M059J (cell line): ENCODE measurements around the gene NRG3. TPM values are rescaled to one million over a fixed set of nuclear protein-coding genes. Genes with fewer than 3 reads are reported as not detected.

Source experiments
- DNase-seq: peaks from one replicate; pipeline ENCODE4 v3.0.0-alpha.2; 2012; ENCODE audit warnings: low read depth
- total RNA-seq: library from RNA; depleted of rRNA; stranded (reverse); fragments of >200 nt; shearing (Covaris generic); gene quantifications from 2 replicates; pipeline ENCODE4 v1.2.3, GENCODE V29; 2014

The NRG3 gene
- total RNA-seq, 1 experiment from 2014 or later, result not detected

DNA sequence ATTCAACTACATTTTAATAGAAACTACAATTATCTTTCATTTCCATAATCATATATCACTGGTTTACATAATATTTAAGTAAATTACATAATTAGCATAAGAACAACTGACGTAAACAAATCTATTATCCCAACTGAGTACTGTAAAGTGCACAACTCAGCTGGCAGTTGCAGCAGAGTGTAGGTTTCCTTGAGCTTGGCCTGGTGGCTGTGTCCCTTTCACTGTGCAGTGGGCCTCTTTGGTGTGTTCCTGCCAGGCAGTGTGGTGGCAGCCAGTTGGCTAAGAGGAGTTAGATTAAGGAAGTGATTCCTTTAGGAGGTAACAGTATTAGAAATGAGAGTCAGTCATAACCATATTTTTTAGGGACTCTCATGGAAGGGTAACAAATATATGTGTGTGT lies 7.0 kb downstream of the NRG3 start:
- no peak for DNase-seq

DNA sequence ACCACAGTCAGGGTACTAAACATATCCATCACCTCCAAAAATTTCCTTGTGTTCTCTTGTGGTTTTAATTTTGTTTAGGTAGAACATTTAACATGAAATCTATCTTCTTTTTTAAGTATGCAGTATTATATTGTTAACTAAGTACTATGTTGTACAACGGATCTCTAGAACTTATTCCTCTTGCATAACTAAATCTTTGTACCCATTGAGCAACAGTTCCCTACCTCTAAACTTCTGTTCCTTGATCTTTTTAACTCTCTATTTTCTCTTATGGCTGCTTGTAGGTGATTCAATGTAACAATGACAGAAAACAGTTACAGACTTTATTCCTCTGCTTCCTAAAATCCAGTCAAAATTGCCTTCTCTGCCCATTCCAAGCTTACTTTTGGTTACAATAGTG lies 9.9 kb downstream of the NRG3 start:
- DNase-seq, result no peak

GRCh38 chr10:81885491-81885890 lies 10.5 kb downstream of the NRG3 start:
- no peak for DNase-seq

DNA sequence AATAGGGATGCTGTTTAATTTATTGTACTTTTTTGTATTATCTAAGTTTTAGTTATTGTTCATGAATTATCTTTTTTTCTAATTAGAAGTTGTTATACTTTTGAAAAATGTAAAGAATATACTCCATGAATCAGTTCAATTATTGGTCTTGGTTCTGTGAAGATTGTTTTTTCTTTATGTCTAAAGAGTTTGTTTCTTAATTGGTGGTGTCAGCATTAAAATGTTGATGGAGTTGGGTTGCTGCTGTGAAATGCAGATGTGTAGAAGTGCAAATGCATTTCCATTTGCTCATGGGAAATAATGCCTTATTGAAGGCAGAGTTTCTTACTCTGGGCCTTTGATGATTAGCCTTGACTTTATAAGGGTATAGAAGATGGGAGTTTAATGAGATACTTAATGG lies 11.9 kb downstream of the NRG3 start:
- no peak for DNase-seq

DNA sequence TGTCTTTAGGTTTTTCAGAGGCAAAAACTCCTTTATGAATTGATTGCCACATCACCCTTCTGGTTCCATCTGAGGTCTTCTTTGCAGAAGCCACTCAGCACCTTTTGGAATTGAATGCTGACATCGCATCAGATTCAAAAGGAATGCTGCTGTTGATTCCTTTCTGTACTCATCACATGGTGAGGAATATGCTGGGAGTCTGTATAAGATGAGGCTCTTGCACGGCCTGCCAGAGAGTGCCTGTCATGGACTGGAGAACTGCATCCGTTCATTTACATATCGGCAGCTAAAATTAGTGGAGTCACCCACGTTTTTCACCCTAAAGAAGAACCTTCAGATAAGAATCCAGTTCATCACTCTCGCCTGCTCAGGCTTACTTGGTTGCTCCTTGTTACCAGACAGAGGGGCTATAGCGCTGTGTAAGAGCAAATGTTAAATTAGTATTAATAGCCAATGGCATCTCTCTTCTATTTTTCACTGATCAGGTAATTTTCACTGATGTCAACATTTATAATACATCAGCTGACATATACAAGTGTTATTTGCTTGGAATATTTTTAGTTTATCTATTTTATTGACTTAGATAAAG lies 14.3 kb downstream of the NRG3 start:
- DNase-seq, result no peak

DNA sequence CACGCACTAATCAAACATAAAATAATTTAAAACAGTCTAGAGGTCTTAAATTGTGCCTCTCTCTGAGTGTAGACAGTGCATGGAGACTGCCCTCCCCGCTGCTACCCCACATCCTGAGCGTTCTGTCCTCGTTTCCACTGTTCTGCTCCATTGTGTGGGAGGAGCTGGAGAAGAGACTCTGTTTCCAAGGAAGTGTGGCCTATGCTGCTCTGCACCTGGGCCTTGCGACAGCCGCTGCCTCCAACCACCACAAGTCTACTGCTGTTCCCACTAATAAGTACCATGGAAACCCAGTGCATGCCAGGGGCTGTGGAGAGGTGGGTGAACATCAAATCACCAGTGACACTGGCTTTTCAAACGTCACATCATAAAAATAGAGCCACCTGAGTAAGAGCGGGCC lies 19.6 kb downstream of the NRG3 start:
- no peak for DNase-seq

GRCh38 chr10:81898518-81898917 lies 23.5 kb downstream of the NRG3 start:
- no peak for DNase-seq

- DNase-seq, result no peak
Measured at GRCh38 chr10:81900989-81901388, 26.0 kb downstream of the NRG3 start.

DNA sequence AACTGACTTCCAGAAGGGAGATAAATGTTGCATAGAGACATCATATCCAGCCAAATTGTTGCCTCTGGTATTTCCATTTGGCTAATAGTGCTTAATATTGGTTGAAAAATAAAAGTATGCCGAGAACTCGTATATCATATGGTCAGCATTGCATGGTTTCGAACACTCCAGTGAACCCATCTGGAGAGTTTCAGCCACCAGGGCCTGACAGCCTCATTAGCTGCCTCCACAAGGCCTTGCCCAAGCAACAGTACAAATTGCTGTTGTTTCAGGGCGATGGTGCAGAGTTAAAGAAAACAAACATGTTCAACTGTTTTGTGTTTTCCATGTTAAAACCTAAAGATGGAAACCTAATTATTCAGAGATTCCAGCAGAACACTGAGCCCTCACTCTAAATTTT lies 28.5 kb downstream of the NRG3 start:
- no peak for DNase-seq

DNA sequence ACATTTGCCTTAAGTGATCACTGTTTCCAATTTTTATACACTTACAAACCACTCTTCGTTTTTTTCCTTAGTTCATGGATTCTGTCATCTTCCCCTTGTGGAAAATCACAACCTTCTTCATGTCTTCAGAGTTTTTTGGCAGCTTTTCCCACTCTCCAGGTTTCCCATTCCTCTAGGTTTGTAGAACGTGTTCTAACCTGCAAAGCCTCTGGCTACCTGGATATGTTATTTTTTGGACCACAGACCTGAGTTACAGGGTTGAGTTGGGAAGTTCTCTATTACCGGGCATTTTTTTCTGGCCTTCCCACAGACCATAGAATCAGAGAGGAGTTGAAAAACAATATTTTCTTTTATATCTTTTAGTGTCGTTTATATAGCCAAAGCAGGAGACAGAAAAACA lies 30.2 kb downstream of the NRG3 start:
- DNase-seq, result no peak

DNA sequence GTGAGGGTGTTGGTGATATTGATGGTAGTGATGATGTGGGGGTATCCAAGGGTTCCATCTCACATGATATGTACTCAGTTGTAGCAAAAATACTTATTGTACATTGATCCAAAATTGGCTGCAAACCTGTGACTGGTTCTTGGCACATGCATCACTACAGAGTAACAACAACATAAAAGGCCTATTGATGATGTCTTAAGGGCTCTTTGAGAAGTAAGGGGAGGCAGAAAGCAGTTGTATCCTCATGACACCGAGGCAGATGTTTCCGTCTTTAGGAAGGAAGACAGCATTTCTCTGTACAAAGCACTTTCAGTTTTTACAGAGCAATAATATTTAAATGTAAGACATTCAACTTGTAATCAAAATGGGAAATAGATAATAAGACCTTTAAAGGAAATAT lies 34.5 kb downstream of the NRG3 start:
- no peak for DNase-seq

- DNase-seq, result no peak
Measured at GRCh38 chr10:81911328-81911727, 36.3 kb downstream of the NRG3 start.

GRCh38 chr10:81914736-81915503 lies 39.9 kb downstream of the NRG3 start:
- DNase-seq, result no peak

DNA sequence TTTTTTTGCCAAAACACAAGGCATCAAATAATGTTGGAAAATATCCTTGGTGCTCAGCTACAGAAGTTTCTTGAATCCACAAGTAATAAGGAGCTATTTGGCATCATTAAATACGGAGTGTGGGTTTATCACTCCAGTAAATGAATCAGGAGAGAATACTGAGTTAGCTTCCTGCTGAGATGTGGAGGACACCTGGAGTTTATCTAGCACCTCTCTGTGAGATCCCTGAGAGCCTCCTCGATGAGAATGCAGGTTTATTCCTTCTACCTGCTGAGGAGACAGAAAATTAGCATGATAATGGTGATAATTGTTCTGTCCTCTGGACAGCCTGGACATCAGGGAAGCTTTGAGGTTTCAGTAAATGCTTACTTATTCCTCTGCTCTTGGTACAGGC lies 40.5 kb downstream of the NRG3 start:
- DNase-seq, result no peak

DNA sequence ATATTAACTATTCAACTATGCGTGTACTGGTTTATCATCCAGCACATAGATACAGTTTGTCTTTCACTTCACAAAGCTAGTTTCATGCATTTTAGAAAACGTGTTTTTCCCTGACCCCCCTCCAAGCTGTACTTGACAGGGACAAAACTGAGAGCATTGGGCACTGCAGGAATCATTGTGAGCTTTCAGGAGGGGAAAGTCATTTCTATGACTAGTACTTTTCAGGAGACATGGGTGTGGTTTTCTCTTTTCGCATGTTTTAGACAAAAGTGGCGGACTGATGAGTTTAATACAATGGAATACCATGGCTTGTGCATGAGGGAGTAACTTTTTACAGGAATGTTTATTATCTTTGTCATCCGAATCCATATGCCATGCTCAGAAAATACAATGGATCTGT lies 42.7 kb downstream of the NRG3 start:
- DNase-seq, result no peak

DNA sequence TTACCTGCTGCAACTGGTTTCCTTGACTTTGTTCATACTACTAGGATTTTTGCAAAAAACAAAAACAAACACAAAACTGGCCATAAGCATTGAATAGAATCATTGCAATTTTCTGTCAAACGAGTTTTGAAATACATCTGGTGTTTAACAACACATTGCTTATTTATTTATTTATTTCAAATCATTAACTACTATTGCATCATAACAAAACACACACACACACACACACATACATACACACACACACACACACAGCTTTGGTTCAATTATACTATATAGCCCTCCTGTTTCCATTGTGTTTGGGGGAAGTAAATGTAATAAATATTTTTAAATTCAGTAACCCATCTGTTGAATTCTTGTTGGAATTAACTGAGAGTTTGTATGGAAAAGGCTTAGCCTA lies 43.8 kb downstream of the NRG3 start:
- DNase-seq, result no peak

DNA sequence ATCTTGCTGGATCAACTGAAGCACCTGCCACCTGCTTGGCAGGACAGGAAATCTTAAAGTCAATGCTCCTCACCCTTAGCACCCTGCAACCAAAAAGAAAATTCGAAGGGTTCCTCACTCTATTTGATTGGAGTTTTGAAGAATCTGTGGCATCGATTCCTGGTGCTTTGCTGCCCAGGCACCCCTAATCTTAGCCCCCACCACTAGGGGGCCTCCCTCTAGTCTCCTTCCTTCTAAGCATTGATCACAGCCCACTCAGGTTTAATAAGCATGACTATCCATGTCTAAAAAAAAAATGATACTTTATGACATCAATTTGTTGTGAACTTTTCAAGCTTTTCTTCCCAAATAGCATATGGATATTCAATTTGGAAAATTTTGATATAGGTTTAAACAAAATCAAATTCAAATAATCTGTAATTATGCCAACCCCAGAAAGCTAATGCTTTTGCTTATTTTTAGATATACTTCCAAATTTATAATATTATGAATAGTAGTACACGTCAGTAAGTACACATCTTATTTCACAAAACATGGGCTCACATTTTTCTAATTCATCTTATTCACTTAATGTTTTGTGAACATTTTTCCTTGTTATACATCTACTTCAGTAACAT lies 45.3 kb downstream of the NRG3 start:
- DNase-seq, result no peak

DNA sequence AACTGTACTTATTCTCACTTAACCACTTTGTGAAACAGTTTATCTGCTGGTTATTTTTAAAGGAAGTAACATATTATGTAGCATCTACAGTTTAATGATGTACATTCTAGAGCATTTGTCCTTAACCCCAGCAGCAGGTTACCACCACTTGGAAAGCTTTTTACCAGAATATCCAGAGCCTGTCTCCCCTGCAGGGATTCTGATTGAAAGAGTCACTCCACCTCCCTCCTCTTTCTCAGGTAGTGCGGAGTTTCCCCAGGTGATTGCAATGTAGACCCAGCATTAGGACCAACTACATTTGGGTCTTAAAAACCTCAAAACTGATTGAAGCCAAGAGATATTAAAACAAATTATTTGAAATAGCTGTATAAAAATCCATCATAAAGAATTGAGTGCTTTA lies 53.1 kb downstream of the NRG3 start:
- no peak for DNase-seq

DNA sequence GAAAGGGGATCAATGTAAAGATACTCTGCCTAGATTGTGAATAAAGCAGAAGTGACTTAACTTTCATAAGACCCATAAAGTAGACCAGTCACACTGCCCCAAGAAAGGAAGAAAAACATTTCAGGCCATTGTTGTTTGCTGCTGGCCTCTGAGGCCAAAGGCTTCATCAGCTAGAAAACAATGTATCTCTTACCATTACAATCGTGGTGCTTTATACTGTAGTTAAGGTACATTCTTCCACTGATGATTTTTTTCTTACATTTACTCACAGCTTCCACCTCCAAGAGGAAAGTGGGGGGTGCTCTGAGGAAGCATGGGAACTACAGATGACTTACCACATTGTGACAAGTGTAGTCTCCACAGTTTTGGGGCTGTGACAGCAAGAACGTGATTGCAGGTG lies 68.6 kb downstream of the NRG3 start:
- no peak for DNase-seq

- DNase-seq, result no peak
Measured at GRCh38 chr10:81944609-81945008, 69.6 kb downstream of the NRG3 start.

DNA sequence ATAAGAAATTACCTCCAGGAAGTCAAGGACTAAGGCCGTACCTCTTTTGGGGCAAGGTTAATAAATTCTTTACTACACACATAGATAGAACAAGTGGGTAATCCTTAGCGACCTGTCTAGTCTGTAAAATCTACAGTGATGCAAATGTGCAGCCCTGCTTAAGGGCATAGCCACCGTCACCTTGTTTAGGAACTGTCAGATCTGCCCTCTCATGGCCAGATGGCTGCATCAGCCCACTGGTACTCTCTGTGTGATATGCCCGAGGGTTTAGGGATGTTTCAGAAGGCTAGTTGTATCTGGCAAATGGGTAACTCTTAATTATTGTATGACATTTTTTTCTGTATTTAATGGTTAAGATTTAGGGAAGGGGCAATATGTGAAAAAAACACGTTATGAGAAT lies 74.3 kb downstream of the NRG3 start:
- DNase-seq, result no peak

- DNase-seq, result no peak
Measured at GRCh38 chr10:81950358-81950757, 75.4 kb downstream of the NRG3 start.

DNA sequence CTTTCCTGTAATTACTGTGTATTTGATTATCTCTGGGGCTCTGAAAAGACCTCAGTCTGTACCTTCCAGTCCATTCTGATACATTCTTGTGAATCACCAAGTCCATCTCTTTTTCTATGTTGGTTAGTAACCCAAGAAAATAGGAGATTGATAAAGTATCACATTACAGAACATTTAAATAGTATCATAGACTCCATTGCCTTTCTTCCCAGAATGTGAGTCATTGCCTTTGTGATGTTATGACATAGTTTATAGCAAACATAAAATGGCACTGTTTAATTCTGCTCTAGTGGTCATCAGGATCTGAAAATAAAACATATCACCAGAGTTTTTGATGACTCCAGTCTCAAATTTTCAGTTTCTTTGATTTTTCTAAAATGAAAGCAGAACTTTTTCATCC lies 78.4 kb downstream of the NRG3 start:
- no peak for DNase-seq

GRCh38 chr10:81957976-81958375 lies 83.0 kb downstream of the NRG3 start:
- DNase-seq, result no peak
